Stimulated activated CD4-positive, alpha-beta T cell treated with anti-CD3 and anti-CD28 coated beads, Interleukin-12 subunit alpha, Interleukin-12 subunit beta, amount 100 ng/mL, for 24 hours (primary cell): Measurements from ENCODE around the gene ABR.
"Not testable (repeated sequence)": the region's sequence is repeated elsewhere in the genome, so short reads cannot be mapped to it uniquely, and the experiment has no call there.

Experiments
- DNase-seq, 2 experiments: peaks; one replicate each; pipeline ENCODE4 v3.0.0-alpha.2; 2020; ENCODE audit warnings: low read depth in 2 of 2

The ABR gene

DNA sequence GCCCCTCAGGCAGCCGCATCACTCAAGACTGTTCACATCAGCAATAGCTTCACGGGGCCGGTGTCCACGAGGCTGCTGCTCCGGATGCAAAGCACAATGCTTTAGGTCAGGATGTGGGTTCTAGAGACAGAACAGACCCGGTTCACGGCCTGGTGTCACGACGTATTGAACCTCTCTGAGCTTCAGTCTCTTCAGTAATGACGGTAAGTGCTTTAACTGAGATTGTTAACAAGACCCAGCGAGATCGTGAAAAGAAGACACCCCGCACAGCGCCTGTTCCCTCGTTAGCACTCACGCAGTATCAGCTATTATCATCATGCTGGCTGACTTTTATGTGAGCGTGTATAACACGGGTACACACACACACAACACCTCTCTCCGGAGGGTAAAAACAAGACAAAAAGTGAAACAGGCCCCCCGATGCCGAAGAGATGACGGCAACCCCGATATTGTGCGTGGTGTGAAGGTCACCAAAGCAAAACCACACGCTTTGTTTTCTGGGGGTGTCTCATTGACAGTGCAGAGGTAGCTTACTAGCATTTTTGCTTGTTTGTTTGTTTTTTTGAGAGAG is 21.4 kb upstream of the ABR start:
- DNase-seq: no peak

DNA sequence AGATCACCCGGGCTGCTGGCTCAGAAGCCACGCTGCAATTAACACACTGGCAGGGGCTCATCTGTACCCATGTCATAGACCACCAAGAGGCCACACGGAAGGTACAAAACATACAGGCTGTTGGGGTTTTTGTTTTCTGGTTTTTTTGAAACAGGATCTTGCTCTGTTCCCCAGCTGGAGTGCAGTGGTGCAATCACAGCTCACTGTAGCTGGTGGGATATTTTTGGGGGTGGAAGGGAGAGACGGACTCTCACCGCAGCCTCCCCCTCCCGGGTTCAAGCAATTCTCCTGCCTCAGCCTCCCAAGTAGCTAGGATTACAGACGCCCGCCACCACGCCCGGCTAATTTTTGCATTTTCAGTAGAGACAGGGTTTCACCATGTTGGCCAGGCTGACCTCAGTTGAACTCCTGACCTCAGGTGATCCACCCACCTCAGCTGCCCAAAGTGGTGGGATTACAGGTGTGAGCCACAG is 19.5 kb upstream of the ABR start:
- DNase-seq: not testable (repeated sequence)

GRCh38 chr17:1197781-1198490 is 18.2 kb upstream of the ABR start:
- no peak for DNase-seq

- DNase-seq: no peak
Measured at GRCh38 chr17:1197379-1197778, 17.6 kb upstream of the ABR start.

DNA sequence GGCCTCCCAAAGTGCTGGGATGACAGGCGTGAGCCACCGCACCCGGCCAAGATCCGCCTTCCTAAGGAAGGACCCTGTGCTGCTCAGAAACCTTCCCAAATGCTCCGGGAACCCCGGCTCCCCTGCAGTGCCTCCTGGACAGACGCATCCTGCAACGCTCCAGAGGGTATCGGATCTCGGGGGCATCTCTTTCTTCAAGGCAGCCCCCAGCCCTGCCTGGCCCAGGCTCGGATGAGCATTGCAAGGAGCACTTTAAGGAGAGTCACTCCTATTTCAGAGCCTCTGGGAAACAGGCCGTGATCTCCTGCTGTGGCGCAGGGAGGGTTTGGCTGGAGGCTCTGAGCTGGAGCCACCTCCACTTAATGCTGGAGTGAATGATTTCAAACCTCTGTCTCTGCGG is 17.2 kb upstream of the ABR start:
- DNase-seq: no peak

GRCh38 chr17:1192911-1193699 is 13.3 kb upstream of the ABR start:
- DNase-seq: no peak

DNA sequence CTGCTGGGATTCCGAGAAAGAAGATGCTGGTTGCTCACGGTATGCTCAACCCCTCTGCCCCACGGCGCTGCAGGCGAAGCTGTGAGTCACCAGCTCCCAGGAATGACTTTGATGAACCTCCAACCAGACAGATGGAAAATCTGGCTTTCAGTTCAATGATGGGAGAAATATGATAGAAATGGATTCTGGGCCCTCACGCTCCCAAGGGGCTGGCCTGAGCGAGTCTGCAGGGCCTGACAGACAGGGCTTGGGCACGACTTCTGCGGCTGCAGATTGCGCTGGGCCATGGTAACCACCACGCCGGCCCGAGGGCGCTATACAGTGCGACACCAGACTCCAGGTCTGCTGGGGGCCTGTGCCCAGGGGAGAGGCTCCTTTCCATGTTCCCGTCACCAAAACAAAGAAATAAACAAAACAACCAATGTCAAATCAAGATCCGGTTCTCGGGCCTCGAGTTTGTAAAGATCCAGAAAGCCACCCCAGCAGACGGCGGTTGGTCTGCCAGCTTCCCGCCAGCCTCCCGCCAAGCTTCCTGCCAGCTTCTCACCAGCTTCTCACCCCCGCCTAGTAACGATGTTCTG is 11.1 kb upstream of the ABR start:
- no peak for DNase-seq

DNA sequence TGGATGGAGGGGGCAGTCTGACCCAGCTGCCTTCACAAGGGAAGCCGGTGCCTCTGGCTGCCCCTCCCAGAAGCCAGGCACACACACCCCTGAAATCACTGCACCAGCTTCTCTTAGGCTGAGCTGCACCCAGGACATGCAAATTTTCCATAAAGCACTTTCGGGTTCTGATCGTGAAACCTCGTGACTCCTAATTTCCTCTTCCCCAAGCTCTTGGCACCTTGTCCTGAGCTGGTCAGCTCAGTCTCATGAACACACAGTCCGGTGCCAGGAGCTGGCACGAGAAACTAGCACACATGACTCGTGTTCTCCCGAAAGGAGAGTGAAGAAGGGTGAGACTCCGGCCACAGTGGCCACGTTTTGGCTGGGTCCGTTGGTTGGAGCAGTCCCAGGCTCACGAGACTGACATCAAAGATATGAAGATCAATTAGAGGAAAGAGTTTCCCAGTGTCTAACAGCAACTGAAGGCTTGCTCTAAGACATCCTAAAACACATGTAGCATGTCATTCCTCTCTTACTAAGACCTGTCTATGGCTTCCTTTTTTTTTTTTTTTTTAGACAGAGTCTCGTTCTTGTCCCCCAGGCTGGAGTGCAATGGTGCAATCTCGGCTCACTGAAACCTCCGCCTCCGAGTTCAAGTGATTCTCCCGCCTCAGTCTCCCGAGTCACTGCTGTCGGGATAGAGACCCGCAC is 9.2 kb upstream of the ABR start:
- no peak for DNase-seq

- peak; percentile 53 to 62 for DNase-seq
Measured at GRCh38 chr17:1186923-1187771, 7.4 kb upstream of the ABR start.

- no peak for DNase-seq
Measured at GRCh38 chr17:1186214-1186820, 6.5 kb upstream of the ABR start.

DNA sequence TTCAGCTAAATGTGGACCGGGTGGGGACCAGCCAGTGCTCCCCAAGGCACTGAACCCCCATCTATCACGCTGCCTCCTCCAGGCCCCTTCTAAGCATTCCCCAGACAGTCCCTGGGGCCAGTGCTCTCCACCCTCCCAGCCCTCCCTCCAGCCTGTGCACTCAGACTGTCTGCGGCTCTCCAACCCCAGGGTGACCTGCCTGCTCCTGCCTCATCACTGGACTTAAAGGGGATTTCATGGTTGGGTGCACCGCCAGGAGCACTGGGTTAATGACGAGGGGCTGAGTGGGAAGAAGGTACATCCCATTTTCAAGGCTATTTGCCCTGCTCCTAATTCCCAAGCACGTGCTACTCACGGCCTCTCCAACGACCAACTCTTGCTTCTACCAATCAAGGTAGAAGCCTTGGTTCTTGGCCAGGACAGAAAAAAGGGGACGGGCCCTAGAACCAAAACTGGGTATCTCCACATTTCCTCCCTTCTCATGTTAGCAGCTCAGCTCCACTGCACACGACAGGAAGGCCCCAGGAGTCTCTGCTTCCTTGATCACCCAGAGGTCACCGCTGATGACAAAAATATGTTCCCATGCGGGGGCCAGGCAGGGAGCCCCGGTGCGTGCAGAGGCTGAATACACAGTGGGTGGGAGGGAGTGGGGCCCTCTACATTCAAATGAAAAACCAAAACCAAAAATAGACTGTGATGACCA is 3.5 kb upstream of the ABR start:
- DNase-seq: no peak

DNA sequence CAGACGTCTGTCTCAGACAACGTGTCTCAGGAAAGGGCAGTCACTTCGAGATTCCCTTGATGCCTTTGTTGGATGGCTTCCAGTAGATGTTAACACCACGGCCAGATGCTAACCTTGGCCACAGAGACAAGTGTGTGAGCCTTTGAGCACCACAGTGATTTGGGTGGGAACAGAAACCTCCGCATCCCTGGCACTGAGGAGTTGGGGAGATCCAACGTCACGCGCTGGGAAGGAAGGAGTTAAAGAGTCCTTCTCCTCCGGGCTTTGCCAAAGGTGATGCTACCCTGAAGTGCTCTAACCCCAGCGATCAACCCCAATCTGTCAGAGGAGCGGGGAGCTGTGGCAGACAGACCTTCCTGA is 3.0 kb upstream of the ABR start:
- DNase-seq: no peak

- no peak for DNase-seq
Measured at GRCh38 chr17:1181753-1182137, 2.0 kb upstream of the ABR start.

GRCh38 chr17:1180958-1181752 is 1.4 kb upstream of the ABR start:
- no peak for DNase-seq

GRCh38 chr17:1179112-1179817 is 516 bp downstream of the ABR start:
- no peak for DNase-seq

- DNase-seq: no peak
Measured at GRCh38 chr17:1177016-1177700, 2.6 kb downstream of the ABR start.

DNA sequence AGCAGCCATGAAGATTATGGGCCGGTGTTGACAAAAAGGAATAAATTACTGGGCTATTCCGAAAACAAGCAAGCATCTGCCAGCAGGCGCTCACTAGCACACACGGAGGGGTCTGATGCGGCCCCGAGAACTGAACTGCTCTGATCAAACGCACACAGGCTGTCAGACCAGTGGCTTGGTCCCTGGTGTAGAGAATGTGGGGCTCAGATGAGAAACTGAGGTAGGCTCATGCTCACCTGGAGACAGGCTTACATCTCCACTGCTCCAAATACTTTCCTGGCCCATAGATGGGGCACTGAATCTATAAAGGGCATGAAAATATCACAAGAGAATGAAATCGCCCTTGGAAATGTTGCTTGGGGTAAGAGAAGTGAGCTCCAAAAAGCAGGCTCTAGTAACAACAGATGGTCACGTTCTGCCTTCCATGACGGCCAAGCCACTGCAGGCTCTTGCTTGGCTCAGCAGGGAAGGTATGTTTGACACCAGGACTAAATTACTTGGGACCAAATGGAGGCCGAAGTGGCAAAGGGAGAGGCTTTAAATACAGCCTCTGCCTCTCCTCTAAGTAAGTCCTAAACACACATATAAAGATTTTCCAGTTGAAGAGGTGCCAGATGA is 5.4 kb downstream of the ABR start:
- DNase-seq: no peak
